Measurements from ENCODE around the gene MTA1. TPM values are rescaled to one million over a fixed set of nuclear protein-coding genes. Genes with fewer than 3 reads are reported as not detected.
A peak's percentile ranks its signal among the peaks of the same experiment; 100 is the strongest.

The MTA1 gene
- total RNA-seq, 1 donor from 2014 or later = 44.1 TPM

DNA sequence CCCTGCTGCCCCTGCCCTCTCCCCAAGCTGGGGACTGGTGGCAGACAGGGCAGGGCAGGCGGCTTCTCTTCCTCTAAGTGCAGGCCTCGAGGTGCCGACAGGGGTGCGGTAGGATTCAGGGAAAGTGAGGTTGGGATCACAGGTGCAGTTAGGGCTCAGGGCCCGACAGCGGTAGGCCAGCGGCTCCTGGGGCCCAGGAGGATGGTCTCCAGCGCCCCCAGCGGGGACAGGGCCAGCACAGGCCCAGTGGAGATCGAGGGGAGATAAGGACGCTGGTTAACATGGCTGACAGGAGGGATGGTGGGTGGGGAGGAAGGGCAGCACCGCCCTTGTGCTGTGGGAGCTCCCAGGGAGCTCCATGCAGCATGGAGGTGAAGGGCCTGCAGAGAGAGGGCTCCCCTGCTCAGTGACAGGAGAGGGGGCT, 66.1 kb downstream of the MTA1 start:
- no peak for DNase-seq (ENCODE audit: low read depth, low spot score)

DNA sequence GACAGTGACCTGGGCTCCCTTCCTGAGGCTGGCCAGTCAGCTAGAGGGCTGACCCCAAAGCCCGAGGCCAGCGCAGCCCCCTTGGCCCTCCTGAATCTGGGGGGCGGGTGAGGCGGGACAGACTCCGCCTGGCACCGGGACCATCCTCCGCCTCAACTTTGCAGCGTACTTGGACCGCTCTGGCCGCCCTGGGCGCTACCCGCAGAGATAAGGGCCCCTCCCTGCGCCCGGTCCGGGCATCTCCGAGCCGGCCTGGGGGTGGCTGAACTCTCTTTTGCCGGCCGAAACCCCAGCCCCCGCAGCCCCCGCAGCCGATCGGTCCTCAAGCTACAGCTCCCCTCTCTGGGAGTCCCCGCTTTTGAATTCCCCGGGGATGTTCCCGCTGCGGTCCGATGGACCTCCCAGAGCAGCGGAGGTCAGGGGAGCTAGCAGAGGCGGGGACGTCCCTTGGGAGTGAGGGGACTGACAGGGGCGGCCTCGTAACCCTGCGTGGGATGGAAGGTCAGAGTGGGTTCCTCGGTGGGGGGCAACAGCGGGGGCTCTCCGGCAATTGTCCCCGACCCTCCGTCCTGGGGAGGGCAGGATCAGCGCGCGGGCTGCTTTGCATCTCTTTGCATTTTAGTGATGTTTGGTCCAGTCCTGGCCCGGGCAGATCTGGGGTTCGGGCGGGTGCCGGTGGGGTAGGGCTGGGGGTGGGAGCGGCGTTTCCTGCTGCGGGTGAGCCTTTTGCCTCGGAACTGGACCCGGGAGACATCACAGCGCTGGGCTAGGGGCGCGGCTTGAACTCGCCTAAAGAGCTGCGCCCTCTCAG, 66.7 kb downstream of the MTA1 start, which contains the start of gene CRIP1:
CRIP1 (plus strand) TSS at position 724 of the 811 bp plus-strand sequence. CDS start 374 bp downstream, outside the sequence.
- DNase-seq (ENCODE audit: low read depth, low spot score) = no peak

DNA sequence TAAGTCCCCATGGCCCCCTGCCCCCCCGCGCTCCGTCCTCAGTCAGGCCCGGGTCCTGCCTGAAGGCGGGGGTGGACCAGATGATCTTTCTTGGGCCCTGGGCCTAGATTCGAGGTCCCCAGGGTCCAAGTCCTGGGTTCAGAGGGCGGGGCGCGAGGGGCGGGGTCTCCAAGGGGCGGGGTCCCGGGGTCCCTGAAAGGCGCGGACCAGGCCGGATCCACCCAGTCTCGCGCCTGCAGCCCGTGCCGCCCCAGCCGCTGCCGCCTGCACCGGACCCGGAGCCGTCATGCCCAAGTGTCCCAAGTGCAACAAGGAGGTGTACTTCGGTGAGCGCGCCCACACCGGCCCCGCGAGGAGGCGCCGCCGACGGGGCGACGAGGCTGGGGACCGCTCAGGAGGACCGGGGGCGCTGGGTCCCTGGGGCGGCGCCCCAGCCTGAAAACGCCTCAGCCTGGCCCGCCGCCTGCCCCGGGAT, 67.4 kb downstream of the MTA1 start:
- no peak for DNase-seq (ENCODE audit: low read depth, low spot score)

DNA sequence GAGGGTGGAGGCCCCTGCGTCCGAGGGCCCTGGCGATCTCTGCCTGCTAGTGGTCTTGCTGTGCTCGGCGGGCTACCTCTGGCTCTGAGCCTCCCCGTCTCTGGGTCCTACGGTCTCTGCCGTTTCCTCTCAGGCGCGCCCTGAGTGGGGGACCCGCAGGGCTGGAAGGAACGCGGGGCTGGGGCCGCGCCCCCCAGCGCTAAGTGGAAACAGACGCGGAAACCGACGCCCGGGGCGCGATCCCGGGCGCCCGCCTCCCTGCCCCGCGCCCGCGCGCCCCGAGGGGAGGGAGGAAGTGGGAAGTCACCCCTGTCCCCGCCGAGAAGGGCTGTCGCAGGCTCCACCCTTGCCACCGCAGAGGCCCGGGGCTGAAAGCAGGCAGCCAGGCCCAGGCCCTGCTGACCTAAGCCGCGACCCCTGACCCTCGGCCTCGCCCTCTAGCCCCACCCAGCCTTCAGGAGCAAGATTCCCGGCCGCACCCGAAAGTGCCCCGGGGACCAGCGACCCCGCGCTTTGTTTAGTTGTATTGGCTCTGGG, 67.9 kb downstream of the MTA1 start:
- no peak for DNase-seq (ENCODE audit: low read depth, low spot score)

DNA sequence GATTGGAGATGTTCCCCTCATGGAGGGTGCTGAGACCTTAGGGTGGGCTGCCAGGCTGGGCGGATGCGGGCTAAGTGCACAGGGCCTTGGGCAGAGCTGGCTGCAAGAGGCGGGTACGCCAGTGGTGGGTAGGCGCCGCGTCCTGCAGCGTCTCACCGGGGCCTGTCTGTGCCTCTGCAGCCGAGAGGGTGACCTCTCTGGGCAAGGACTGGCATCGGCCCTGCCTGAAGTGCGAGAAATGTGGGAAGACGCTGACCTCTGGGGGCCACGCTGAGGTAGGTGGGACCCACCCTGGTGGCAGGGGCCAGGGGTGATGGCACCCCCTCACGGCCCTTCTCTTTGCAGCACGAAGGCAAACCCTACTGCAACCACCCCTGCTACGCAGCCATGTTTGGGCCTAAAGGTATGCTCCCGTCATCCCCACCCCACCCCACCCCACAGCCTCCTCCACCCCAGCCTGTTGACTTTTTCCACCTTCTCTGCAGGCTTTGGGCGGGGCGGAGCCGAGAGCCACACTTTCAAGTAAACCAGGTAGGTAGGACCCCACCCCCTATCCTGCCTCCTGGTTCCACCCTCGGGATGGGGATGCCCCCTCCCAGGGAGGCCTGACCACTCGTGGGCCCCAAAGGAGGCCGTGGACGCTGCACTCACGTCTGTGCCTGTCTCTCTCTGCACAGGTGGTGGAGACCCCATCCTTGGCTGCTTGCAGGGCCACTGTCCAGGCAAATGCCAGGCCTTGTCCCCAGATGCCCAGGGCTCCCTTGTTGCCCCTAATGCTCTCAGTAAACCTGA, 68.6 kb downstream of the MTA1 start:
- no peak for DNase-seq (ENCODE audit: low read depth, low spot score)

DNA sequence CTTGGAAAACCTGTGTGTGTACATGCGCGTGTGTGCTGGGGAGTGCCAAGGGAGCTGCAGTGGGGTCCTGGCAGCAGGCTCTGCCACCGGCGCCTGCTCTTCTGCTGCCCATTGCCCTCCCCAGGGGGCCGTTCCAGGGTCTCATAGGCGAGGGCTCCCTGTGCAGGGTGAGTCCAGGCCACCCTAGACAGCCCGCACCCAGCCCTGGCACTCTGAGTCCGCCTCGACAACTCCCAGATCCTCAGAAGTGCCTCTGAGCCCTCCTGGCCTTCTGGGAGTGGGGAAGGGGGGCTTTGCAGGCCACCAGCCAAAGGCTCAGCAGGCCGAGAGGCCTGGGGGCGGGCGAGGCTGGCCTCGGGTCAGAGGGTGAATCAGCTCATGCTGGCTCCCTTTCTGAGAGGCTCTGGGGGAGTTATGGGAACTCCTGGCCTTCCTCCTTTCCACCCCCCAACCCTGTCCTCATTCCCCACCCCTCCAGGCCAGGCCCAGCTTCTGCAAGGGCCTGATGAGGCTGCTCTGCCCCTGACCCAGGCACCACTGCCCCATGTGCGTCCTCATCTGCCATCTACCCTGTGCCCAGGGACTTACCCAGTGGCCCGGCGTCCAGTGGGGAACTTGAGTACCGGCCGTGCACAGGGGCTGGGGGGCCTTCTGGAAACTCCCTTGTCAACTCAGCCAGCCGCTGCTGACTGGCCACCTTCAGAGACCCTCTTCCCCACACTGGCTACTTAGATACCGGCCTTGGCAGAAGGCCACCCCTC, 69.3 kb downstream of the MTA1 start:
- no peak for DNase-seq (ENCODE audit: low read depth, low spot score)

GRCh38 chr14:105489542-105490266, 70.1 kb downstream of the MTA1 start:
- DNase-seq (ENCODE audit: low read depth, low spot score) = no peak

GRCh38 chr14:105490267-105490571, 70.6 kb downstream of the MTA1 start:
- DNase-seq (ENCODE audit: low read depth, low spot score) = no peak

- peak; percentile 100 for DNase-seq (ENCODE audit: low read depth, low spot score)
Measured at GRCh38 chr14:105490572-105491365, 71.1 kb downstream of the MTA1 start, which contains the start of gene TEDC1. Gene TEDC1, plus strand, starts transcription at chr14:105491246. Its CDS starts 130 bp downstream, at chr14:105491376.

GRCh38 chr14:105491366-105491973, 71.8 kb downstream of the MTA1 start:
- DNase-seq (ENCODE audit: low read depth, low spot score) = no peak

DNA sequence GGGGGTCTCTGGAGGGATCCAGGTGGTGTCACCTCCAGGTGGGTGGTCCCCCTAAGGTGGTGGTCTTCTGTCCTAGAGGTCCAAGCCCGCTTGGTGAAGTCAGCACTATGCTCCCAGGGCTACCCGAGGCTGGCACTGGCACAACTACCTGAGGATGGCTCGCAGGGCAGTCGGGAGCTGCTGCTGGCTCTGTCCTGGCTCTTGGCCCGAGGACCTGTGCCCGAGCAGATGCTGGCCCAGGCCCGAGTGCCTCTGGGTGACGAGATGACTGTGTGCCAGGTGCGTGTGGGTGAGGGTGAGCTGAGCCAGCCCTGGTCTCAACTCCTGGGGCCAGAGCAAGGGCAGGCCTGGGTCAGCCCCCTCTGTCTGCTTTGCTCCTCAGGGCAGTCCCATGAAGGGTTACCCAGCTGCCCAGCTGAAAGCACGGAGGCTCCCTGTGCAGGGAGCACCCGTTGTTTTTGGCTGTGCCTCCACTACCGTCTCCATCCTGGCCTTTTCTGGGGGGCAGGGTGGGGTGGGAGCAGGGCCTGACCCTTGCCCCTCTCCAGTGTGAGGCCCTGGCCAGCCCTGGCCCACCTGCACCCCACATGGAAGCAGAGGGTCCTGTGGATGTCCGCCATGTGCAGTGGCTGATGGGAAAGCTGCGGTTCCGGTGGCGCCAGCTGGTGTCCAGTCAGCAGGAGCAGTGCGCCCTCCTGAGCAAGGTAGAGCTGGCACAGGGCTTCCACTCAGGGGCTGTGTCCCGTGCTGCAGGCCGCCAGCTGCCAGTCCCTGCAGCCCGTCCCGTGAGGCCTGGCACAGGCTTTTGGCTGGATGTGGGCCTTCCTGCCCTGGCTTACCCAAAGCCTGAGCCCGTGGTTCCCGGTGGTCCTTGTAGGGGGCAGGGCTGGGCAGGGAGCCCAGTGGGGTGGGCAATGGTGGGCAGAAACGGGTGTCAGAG, 72.7 kb downstream of the MTA1 start:
- DNase-seq (ENCODE audit: low read depth, low spot score) = no peak

DNA sequence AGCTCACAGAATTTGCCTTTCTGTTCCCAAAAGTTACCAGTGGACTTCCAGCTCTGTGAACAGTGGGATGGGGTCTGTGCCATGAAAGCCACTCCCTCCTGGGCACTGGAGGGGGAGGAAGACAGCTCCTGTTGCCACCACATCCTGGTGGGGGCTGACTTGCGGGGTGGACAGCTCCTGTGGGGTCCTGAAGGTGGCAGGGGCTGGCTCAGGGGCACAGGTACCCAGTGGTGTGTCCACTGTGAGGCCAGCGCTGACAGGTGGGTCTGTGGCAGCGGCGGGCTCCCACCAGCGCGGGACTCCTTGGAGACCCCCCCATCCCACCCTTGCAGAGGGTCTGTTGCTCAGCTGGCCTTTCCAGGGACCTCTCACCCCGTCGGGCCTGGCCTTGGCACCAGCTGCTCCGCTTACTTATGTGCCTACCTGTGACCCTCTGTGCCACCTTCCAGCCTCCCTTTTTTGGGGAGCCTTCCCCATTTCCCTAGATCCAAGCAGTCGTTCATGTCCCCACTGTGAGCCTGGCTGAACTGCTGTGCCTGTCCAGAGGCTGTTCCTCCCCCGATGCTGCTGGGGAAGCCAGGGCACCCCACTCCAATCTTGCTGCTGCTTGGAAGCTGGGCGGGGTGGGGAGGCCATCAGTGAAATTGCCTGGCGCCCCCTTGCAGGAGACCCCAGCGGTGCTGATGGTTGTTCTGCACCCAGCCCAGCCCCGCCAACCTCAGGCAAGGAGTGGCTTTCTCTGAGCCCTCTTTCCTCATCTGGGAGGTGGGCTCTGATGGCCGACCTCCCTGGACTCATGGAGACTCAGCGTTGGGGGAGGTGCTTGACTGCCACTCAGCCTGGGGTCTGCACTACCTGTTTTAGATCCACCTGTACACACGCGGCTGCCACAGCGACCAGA, 73.6 kb downstream of the MTA1 start:
- DNase-seq (ENCODE audit: low read depth, low spot score) = no peak

DNA sequence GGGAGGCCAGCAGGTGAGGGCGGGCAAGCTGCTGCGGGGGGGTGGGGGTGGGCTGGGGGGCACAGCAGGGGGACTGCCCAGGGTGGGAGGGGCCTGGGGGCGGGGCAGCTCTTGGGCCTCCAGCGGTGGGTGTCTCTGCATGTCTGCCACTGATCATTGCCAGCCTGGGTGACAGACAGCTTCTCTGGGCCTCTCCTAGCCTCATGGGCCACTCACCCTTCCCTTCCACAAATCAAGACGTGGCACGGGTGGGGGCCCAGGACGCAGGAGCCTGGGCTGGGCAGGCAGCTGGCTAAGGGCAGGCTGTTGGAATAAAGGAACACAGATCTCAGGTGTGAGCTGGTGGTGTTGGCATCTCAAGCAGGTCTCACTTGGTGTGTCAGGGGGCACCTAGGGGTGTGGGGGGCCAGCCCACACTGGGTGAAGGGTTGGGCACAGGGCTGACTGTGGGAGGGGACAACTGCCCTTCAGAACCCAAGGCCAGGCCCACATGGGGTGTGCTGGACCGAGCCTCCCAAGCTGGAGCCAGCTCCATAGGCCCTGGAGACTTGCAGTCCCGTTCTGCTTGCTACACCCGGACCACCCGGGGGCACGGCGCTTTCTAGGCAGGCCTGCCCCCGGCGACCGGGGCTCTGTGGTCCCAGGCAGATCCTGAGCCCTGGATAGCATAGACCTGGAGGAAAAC, 74.4 kb downstream of the MTA1 start:
- DNase-seq (ENCODE audit: low read depth, low spot score) = no peak

DNA sequence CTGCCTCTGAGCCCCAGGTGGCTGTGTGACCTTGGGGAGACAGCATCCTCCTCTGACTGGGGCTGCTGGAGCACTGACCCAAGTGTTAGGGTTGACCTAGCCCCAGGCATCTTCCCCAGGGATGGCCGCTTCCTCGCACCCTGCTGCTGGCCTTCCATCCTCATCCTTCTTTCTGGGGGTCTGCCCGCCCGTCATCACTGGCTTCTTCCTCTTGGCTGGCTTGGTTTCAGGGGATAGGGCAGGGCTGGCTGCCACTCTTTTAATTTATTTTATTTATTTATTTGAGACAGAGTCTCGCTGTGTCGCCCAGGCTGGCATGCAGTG, 74.9 kb downstream of the MTA1 start:
- DNase-seq (ENCODE audit: low read depth, low spot score) = no peak

DNA sequence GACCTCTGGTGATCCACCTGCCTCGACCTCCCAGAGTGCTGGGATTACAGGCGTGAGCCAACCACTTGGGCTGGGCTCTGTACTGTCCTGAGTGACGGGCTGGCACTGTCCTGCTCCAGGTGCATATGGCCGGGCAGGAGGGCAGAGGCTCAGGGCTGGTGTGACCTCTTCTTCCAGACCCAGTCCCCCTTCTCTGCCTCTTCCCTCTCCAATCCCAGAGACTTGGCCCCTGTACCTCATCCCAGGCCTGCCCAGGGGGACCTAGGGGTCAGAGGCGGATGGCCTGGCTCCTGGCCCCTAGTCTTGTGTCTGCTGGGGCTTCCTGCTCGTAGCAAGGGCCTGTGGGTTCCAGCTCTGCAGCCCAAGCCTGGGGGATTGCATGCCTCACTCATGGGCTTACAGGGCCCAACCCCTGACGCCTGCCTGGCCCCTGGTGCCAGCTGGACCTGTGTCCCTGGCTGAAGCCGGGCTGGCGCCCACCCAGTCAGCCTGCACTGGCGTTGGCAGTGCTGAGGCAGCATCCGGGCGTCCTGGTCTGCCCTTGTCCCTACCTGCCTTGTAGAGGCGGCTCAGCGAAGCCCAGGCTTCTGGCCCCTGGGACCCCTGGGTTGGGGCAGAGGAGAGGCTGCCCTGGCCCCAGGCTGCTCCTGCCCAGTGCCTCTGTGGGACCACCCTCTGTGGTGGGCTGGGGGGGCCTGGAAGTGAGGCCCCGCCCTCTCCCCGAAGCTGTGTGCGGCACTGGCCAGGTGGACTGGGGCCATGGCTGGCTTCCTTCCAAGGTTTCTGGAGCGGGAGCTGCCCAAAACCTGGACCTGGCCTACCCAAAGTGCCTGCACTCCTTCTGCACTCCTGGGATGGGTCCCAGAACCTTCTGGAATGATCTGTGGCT, 75.7 kb downstream of the MTA1 start:
- no peak for DNase-seq (ENCODE audit: low read depth, low spot score)
